ENCODE measurements around the gene RNF157. TPM values are rescaled to one million over a fixed set of nuclear protein-coding genes. Genes with fewer than 3 reads are reported as not detected.
A peak's percentile ranks its signal among the peaks of the same experiment; 100 is the strongest.

The RNF157 gene
- total RNA-seq, 4 donors from 2014 or later = 50.5 to 142 (median 85.3) TPM

DNA sequence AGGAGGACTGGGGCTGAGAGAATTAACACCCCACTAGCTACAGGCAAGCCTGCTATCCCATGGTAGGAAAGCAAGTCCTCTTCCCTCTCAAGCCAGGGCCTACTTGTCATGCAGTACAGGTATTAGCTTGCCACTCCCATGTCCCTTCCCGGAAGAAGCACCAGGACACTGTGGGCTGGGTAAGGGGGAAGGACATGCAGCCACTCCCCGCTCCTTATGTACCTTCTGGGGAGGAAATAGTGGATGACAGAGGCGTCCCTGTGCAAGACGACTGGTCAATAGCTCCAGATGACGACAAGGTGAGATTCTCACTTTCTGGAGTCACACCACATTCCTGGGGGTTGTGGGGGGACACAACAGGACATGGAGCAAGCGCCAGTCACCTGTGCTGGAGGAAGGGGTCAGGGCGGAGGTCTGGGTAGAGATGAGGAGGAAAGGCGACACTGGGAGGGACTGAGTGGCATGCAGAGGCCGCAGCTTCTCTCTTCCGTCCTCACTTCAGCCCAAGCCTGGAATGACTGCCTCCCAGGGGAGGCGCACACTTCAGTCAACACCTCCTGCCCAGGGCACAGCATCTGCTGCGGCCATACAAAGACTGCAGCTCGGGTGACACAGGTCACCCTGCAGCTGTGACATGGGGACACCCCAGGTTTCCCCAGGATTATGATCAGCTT is 84.2 kb downstream of the RNF157 start:
- Histone ChIP-seq H3K4me1 (no peaks in the 10 kb centered on the region), H3K36me3 (peaks cover 0 to 38% of the 10 kb centered on the region in 2 donors), H3K9me3 (no peaks in the 10 kb centered on the region), H3K27ac (no peak overlapping the region), H3K4me3 (no peak overlapping the region), H3K27me3 (no peaks in the 10 kb centered on the region)
- DNase-seq (no peak), ATAC-seq (no peak)
- TF ChIP-seq, protein P1, sequence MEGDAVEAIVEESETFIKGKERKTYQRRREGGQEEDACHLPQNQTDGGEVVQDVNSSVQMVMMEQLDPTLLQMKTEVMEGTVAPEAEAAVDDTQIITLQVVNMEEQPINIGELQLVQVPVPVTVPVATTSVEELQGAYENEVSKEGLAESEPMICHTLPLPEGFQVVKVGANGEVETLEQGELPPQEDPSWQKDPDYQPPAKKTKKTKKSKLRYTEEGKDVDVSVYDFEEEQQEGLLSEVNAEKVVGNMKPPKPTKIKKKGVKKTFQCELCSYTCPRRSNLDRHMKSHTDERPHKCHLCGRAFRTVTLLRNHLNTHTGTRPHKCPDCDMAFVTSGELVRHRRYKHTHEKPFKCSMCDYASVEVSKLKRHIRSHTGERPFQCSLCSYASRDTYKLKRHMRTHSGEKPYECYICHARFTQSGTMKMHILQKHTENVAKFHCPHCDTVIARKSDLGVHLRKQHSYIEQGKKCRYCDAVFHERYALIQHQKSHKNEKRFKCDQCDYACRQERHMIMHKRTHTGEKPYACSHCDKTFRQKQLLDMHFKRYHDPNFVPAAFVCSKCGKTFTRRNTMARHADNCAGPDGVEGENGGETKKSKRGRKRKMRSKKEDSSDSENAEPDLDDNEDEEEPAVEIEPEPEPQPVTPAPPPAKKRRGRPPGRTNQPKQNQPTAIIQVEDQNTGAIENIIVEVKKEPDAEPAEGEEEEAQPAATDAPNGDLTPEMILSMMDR (IDR thresholded peaks at IDR 0.05 in 4 of 5, conservative IDR thresholded peaks at IDR 0.05 in 1 of 5) = no peak
- TF ChIP-seq POLR2A (IDR thresholded peaks at IDR 0.05) = no peak
- intact Hi-C loops (cut with DNase I; ENCODE audit: low total_unique reads) = no loop called here
- in situ Hi-C loops (cut with MboI; ENCODE audit: low sequenced_read_pairs in 4 of 4) = no loop called here

DNA sequence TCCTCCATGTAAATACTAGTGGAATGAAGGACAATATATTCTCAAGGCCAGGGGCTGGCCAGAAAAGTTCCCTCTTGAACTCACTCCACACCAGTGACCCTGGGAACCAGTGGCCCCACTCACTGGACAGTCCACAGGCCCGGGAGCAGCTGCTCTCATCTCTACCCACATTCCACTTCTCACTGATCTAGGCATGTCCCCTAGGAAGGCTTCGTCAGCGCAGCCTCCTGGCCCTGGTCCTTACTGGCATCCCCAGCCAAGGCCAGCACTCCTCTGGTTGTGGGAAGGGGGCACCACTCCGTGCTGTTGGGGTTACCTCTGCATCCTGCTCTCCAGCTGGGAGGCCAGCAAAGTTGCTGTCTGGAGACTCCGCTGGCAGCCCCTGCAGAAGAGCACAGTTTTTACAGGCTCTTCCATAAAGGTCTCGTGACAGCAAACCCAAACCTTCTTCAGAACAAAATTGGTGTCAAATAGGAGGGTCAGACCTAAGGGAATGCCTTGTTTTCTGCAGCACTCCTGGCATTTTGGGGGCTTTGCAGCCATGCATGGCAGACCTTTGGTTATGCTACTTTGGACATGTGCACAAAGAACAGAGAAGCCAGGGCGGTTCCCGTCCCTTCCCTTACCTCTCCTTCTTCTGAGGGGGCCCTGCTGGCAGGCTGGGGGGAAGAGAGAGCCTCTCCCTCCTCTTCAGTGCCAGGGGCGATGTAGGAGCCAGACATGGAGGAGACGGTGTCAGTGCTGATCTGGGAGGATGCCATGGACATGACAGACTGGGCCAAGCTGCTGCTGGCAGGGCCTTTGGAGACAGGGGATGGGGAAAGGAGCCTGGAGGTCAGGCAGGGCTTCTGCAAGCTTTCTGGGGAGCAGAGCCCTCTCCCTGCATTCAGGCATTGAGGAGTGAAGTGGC is 85.1 kb downstream of the RNF157 start:
- in situ Hi-C loops (cut with MboI; ENCODE audit: low sequenced_read_pairs in 4 of 4) (no loop called here), intact Hi-C loops (cut with DNase I; ENCODE audit: low total_unique reads) (no loop called here)
- H3K9me3 ChIP-seq = no peaks in the 10 kb centered on the region
- H3K4me1 ChIP-seq = no peaks in the 10 kb centered on the region
- no peaks in the 10 kb centered on the region for H3K27me3 ChIP-seq
- DNase-seq = no peak
- peak in 1 of 2 donors; percentile 54 for ATAC-seq
- no peak overlapping the region for H3K27ac ChIP-seq
- peaks cover 0 to 39% of the 10 kb centered on the region in 2 donors for H3K36me3 ChIP-seq
- no peak overlapping the region for H3K4me3 ChIP-seq
- no peak for TF ChIP-seq POLR2A (IDR thresholded peaks at IDR 0.05)
- TF ChIP-seq, protein P1 (IDR thresholded peaks at IDR 0.05 in 4 of 5, conservative IDR thresholded peaks at IDR 0.05 in 1 of 5) = no peak

DNA sequence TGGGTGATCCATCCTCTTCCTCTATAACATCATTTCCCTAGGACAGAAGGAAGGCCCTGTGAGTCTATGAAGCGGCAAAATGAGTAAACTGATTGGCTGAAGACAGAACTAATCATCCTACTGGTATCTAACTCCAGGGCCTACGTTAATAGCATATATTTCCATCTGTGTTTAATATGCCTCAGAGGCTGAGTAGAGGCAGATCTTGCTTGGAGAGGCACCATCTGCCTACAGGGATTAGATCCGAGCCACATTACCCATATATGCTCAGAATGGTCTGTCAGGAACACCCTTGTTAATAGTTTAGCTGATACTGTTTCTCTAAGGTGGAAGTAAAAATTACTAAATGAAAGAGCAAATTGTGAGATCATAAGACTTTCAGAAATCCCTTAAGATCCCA is 86.0 kb downstream of the RNF157 start:
- Histone ChIP-seq H3K27me3 (no peaks in the 10 kb centered on the region), H3K4me1 (no peaks in the 10 kb centered on the region), H3K4me3 (no peak overlapping the region), H3K9me3 (no peaks in the 10 kb centered on the region), H3K36me3 (peaks cover 0 to 37% of the 10 kb centered on the region in 2 donors), H3K27ac (no peak overlapping the region)
- DNase-seq (no peak), ATAC-seq (no peak)
- in situ Hi-C loops (cut with MboI; ENCODE audit: low sequenced_read_pairs in 4 of 4) = no loop called here
- intact Hi-C loops (cut with DNase I; ENCODE audit: low total_unique reads) = no loop called here
- TF ChIP-seq, protein P1 (IDR thresholded peaks at IDR 0.05 in 4 of 5, conservative IDR thresholded peaks at IDR 0.05 in 1 of 5) = no peak
- no peak for TF ChIP-seq POLR2A (IDR thresholded peaks at IDR 0.05)

DNA sequence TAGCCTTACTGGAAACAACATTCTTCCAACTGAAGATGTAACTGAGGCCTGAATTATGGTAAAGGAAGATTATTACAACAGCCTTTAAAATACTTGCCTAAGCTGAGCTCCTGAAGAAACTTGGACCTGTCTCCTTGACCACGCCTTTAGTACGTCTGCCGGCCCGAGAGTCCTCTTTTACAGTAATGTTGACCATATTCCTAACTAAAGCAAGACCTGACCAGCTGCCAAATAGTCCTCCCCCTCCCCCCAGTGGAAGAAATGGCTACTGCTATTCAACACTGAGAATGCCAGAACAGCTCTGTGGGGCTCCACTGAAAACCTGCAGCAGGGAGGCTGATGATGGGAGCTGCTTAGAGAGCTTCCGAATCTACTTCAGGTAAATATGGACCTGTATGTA is 86.7 kb downstream of the RNF157 start:
- DNase-seq = no peak
- no peak for TF ChIP-seq POLR2A (IDR thresholded peaks at IDR 0.05)
- TF ChIP-seq, protein P1 (IDR thresholded peaks at IDR 0.05 in 4 of 5, conservative IDR thresholded peaks at IDR 0.05 in 1 of 5) = peak in 3 of 5 experiments; percentile 8 to 29 (median 28)

More for the DNA sequence above, 86.7 kb downstream of the RNF157 start:
- Histone ChIP-seq H3K9me3 (no peaks in the 10 kb centered on the region), H3K4me3 (no peak overlapping the region), H3K36me3 (peaks cover 0 to 31% of the 10 kb centered on the region in 2 donors), H3K27me3 (no peaks in the 10 kb centered on the region), H3K27ac (no peak overlapping the region), H3K4me1 (no peaks in the 10 kb centered on the region)
- in situ Hi-C loops (cut with MboI; ENCODE audit: low sequenced_read_pairs in 4 of 4) = no loop called here
- intact Hi-C loops (cut with DNase I; ENCODE audit: low total_unique reads) = no loop called here
- no peak for ATAC-seq

All from gastrocnemius medialis (tissue), 4 donors.